ENCODE measurements around the gene ENPP1.

GRCh38 chr6:131897621-131898020 lies 89.8 kb downstream of the ENPP1 start:
- TF ChIP-seq CTCF (conservative IDR thresholded peaks at IDR 0.05; ENCODE audit: low read length) (no peak), EZH2phosphoT487 (IDR thresholded peaks at IDR 0.05; ENCODE audit: borderline replicate concordance, low read depth, low read length) (no peak)

Measured in OCI-LY7 (cell line).